ENCODE results near the gene PARVB. TPM values are rescaled to one million over a fixed set of nuclear protein-coding genes. Genes with fewer than 3 reads are reported as not detected.

Gene PARVB
- polyA plus RNA-seq, 5 donors, result 33.0 to 45.3 (median 35.7) TPM

DNA sequence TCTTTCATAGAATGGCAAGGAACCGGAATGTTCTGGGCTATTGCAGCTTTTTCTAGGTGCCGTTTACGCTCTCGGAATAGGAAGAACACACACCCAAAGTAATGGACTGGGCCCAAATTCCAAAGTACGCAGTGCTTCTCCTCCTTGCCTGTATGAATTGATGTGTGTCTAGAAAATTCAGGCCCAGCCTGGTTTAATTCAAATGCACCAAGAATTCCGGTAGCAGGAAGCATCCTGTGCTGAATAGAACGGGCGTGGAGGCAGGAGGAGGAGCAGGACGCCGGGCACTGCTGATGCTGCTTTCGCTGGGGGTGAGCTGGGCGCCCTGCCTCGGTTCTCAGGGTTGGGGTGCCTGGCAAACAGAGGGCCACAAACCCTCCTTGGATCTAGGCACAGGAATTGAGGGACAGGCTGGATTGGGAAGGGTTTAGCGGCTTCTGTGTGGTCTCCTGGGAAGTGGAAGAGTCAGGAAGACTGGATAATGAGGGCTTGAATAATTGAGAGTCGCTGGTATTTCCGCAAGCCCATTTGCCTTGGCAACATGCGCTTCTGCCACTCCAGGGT, 2.0 kb downstream of the PARVB start:
- DNase-seq, result no peak

GRCh38 chr22:44026630-44027511, 2.8 kb downstream of the PARVB start:
- peak; percentile 42 to 50 for DNase-seq

DNA sequence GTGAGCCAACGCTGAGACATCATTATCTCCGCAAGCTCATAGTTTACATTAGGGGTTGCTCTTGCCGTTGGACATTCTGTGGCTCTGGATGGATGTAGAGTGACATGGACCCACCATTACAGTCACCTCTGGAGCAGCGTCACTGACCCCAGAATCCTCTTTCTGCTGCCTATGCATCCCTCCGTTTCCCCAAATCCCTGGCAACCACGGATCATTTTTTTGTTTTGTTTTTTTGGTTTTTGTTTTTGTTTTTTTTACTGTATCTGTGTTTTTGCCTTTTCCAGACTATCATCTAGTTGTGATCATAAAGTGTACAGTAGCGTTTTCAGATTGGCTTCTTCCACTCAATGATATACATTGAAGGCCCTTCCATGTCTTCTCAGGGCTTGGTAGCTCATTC, 4.0 kb downstream of the PARVB start:
- DNase-seq, result no peak

DNA sequence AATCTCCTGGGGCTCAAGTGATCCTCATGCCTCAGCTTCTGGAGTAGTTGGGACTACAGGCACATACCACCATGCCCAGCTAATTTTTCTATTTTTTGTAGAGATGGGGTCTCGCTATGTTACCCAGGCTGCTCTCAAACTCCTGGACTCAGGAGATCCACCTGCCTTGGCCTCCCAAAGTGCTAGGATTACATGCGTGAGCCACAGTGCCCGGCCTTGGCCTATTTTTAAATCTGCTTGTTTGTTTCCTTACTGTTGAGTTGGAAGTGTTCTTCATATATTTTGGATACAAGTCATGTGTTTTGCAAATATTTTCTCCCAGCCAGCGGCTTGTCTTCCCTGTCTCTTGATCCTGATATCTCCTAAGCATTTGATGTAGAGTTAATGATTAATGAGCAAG, 5.0 kb downstream of the PARVB start:
- DNase-seq, result no peak

DNA sequence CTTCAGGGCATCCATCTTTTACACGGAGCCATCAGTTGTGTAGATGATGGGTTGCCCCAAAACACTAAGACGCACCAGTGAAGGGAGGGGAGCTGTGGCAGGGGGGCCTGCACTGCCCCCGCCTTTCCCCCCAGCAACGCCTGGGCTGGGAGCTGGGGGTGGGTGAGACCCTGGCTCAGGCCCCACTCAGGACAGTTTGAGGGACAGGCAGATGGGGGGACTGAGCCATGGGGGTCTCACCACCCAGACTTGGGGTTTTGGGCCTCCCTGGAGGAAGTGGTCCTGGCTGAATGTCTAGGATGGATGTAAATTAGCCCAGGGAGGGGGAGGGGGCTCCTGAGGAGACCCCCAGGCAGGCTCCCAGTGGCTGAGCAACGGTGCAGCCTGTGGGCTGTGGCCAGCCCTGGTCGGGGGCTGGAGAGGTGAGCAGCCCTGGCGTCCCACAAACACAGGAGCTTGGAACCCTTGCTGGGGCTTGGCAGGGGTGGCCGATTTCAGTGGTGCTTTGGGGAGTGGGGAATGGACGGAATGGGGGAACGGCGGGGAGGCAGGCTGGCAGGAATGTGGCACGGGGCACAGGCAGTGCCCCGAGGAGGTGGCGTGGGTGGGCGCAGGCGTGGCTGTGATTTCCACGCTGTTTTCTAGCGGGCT, 6.1 kb downstream of the PARVB start:
- DNase-seq, result no peak

- DNase-seq, result no peak
These were observed 6.6 kb downstream of the PARVB start for GRCh38 chr22:44030702-44031082.

GRCh38 chr22:44031158-44031952, 7.3 kb downstream of the PARVB start:
- DNase-seq, result no peak

DNA sequence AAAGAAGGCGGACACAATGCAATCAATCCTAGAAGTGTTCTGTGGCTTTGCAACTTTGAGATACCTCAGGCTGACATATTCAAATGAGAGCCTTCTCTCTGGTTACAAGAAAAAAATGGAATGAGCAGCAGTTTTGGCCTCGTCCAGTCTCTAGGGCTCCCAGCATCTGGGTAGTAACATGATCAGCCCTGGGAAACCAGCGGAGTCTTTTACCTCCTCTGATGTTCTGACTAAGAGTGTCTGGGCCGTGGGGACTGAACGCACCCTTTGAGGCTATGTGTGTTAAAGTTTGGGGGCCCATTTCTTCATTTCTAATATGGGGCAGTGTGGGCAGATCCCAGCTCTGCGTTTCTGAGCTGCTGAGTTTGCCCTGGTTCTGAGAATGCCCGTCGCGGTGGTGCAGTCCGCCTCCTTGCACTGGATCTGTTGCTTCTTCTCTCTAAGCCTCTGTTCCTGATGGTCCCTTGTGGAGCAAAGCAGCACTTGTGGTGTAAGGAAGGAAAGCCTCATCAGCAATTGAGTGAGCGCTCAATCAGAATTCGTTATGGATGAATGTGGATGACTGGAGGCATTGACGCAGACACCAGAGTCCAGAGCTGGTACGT, 8.1 kb downstream of the PARVB start:
- no peak for DNase-seq

- DNase-seq, result no peak
These were observed 9.2 kb downstream of the PARVB start for GRCh38 chr22:44033287-44033686.

- no peak for DNase-seq
These were observed 9.6 kb downstream of the PARVB start for GRCh38 chr22:44033694-44034093.

- no peak for DNase-seq
These were observed 13.6 kb downstream of the PARVB start for GRCh38 chr22:44037519-44038375.

GRCh38 chr22:44039566-44040171, 15.6 kb downstream of the PARVB start:
- DNase-seq, result no peak

DNA sequence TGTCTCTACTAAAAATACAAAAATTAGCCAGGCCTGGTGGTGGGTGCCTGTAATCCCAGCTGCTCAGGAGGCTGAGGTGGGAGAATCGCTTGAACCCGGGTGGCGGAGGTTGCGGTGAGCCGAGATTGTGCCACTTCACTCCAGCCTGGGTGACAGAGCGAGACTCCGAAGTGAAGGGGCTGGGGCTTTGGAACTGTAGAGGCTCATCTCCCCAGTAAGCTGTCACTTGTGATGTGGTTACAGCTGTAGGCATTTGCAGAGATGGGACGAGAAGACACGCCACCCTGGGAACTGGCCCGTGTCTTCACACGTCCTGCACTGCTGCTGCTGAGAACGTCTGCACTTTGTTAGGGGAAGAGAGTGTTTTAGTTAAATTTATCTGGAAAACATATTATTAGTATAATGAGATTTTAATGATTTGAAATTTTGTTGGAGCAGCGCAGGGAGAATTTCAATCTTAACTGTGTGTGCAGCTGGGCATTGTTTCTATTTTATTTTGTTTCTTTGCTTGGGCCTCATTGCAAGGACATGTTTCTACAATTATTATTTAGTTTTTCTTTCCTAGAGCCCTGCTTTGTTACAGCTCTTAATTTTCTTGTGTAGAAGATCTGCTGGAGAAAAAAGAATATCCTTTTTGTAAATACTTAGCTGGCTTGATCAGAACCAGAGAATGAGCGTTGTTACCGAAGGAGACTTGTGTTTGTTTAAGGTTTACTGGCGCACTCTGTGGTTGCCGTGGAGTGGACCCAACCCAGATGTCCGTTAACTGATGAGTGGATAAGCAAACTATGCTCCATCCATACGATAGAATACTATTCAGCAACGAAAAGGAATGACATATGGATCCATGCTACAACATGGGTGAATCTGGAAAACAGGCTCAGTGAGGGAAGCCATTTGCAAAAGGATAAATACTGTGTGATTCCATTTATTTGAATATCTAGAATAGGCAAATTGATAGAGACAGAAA, 18.4 kb downstream of the PARVB start:
- peak; percentile 37 to 42 for DNase-seq

- no peak for DNase-seq
These were observed 21.0 kb downstream of the PARVB start for GRCh38 chr22:44045145-44045544.

DNA sequence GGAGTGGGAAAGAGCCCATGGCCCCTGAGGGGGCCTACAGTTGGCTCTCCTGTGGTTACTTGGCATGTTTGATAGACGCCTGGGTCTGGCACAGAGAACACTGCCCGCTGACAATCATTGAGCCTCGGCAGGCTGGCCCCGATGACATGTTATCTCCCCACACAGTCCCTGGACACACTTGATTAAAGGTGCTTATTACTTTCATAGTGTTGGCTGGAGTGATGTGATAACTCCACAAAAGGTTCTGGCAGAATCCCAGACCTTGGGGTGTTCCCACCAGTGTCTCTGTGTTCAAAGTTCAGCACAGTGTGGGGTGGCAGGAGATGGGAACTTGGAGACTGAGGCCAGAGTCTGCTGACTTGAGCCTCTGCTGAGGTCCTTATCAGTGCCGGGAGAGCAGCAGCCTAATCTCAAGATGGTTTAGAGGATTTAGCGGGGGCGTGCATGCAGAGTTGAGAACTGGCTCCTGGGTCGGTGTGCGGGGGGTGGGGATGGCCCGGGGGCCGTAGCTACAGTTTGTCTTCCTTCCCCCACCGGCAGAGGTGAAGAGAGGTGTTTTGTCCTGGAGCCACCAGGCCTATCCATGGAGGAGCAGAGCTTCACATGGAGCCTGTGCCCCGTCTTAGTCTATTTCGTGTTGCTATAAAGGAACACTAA, 22.5 kb downstream of the PARVB start:
- DNase-seq, result no peak

GRCh38 chr22:44047891-44048301, 23.8 kb downstream of the PARVB start:
- no peak for DNase-seq

- no peak for DNase-seq
These were observed 25.6 kb downstream of the PARVB start for GRCh38 chr22:44049486-44050231.
